ENCODE data around the gene RGL2.
"Not testable (repeated sequence)": the region's sequence is repeated elsewhere in the genome, so short reads cannot be mapped to it uniquely, and the experiment has no call there.

Gene RGL2, protein sequence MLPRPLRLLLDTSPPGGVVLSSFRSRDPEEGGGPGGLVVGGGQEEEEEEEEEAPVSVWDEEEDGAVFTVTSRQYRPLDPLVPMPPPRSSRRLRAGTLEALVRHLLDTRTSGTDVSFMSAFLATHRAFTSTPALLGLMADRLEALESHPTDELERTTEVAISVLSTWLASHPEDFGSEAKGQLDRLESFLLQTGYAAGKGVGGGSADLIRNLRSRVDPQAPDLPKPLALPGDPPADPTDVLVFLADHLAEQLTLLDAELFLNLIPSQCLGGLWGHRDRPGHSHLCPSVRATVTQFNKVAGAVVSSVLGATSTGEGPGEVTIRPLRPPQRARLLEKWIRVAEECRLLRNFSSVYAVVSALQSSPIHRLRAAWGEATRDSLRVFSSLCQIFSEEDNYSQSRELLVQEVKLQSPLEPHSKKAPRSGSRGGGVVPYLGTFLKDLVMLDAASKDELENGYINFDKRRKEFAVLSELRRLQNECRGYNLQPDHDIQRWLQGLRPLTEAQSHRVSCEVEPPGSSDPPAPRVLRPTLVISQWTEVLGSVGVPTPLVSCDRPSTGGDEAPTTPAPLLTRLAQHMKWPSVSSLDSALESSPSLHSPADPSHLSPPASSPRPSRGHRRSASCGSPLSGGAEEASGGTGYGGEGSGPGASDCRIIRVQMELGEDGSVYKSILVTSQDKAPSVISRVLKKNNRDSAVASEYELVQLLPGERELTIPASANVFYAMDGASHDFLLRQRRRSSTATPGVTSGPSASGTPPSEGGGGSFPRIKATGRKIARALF

DNA sequence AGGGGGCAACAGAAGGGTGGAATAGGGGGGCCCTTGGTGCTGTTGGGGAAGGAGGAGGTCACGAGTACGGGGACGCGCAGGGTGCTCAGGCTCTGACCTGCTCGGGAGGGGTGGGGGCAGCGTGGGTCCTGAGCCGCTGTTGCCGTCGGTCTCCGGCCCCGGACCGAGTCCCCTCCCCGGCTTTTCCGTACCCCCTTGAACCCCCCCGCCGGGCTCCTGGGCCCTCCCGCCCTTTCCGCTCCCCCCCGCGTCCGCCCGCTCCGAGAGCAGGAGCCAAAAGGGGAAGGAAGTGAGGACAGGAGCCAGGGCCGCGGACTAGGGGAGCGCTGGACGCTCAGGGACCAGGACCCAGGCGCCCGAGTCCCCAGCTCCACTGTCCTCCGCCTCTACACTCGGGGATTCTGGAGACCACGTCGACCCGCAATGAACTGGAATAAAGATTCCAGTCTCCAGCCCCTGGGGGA, at the start of gene RGL2:
RGL2 (minus strand) TSS at position 170 of the 464 bp plus-strand sequence. CDS start 332 bp downstream, outside the sequence.
- DNase-seq: no peak

DNA sequence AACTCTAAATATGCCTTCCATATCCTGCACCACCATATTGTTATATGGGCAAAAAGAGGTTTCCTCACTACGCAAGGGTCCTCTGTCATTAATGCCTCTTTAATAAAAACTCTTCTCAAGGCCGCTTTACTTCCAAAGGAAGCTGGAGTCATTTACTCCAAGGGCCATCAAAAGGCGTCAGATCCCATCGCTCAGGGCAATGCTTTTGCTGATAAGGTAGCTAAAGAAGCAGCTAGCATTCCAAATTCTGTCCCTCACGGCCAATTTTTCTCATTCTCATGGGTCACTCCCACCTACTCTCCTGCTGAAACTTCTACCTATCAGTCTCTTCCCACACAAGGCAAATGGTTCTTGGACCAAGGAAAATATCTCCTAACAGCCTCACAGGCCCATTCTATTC, 49.1 kb upstream of the RGL2 start:
- no peak for DNase-seq

DNA sequence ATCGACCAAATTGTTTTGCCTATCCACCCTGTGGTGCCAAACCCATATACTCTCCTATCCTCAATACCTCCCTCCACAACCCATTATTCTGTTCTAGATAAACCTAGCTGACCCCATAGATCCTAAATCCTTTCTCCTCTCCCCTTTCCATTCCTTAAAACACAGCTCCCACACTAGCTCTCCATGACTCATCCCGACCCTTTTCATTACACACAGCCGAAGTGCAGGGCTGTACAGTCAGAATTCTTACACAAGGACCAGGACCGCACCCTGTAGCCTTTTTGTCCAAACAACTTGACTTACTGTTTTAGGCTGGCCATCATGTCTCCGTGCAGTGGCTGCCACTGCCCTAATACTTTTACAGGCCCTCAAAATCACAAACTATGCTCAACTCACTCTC, 48.2 kb upstream of the RGL2 start:
- DNase-seq: not testable (repeated sequence)

DNA sequence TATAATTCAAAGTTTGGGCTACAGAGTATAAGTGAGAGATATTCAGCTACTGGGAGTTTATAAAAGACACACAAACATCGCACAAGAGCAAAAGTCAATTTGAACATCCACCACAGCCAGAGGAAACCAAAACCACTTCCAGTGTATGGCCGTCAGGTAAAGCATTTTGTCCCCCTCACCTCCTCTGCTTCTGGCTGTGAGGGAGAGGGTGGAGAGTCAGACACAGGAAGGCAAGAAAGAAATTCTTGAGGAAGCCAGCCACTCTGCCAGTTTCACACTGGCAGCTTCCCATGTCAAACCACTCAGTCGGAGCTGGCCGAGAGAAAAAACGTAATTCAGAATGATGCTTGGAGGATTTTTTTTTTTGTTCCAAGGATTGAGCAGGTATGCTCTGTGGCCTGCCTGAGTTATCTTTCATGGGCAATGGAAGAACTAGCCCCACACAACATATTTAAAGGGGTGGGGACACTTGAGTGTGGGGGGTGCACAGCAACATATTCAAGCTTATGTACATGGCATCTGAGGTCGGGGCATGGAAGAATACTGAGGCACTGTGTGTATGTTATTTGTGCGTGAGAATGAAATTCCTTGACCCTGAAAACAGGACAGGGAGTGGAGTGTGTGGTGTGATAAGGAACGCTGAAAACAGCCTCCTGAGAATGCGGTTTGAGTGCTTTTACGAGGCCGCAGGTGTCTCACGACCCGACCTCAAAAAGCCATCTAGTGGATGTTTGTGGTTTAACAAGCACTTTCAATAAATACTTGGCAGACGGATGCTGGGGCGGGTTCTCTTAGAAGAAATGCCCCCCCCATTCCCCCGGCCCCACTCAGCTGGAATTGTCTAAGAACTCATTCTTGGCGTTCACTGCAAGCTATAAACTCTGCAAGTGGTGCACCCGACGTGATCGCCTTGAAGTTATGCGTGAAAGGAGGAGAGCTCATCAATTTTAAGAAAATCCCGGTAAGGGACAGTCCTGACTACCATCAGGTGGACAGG, 46.3 kb upstream of the RGL2 start:
- peak; percentile 53 for DNase-seq

DNA sequence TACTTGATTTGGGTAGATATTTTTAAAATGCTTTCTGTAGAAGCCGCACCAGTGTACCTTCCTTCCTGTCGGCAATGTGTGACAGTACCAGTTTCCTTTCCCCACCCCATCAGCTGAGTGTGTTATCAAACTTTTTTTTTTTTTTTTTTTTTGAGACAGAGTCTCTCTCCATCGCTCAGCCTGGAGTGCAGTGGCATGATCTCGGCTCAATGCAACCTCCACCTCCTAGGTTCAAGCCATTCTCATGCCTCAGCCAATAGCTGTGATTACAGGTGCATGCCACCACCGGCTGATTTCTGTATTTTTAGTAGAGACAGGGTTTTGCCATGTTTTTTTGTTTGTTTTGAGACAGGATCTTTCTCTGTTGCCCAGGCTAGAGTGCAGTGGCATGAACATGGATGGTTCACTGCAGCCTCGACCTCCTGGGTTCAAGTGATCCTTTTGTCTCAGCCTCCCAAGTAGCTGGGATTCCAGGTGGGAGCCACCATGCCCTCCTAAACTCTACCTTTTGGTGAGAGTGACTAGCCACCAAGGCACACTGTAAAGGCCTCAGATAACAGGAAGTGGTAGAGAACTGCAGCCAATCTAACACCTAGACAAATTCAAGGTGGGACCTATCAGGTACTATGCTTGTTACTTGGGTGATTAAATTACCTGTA, 45.3 kb upstream of the RGL2 start:
- no peak for DNase-seq

DNA sequence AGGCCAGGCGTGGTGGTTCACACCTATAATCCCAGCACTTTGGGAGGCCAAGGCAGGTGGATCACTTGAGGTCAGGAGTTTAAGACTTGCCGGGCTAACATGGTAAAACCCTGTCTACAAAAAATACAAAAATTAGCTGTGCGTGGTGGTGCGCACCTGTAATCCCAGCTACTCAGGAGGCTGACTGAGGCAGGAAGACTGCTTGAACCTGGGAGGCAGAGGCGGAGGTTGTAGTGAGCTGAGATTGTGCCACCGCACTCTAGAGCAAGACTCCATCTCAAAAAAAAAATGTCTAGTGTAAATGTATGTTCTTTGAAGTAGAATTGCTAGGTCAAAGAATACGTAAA, 44.8 kb upstream of the RGL2 start:
- not testable (repeated sequence) for DNase-seq

DNA sequence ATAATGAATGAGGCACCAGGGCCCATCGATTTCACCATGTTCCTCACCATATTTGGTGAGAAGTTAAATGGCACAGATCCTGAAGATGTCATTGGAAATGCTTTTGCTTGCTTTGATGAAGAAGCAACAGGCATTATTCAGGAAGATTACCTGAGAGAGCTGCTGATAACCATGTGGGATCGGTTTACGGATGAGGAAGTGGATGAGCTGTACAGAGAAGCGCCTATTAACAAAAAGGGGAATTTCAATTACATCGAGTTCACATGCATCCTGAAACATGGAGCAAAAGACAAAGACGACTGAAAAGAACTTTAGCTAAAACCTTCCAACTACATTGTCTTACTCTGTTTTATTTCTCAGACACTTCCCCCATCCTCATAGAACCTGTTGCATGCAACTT, 40.5 kb upstream of the RGL2 start:
- no peak for DNase-seq

DNA sequence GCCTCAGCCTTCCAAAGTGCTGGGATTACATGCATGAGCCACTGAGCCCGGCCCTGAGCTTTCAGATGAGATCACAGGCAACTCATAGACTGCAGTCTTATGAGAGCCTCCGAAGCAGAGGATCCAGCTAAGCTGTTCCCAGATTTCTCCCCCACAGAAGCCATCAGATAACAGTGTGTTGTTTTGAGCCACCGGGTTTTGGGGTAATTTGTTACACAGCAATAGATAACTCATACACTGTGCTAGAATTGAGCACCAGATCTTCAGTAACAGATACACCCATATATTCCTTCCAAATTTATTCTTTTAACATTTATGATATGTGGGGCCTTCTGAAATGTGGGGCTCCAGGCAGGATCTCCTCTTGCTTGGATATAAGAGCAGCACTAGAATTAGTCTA, 37.8 kb upstream of the RGL2 start:
- no peak for DNase-seq

DNA sequence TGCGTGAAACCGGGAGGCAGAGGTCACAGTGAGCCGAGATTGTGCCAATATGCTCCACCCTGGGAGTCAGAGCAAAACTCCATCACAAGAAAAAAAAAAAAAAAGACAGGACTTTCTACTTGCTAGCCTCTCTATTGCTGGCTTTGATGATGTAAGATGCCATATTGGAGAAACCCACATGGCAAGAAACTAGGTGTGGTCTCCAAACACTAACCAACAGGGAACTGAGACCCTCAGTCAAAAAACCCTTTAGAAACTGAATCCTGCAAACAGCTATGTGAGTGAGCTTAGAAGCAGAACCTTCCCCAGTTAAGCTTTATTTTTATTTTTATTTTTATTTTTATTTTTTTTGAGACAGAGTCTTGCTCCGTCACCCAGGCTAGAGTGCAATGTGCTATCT, 37.2 kb upstream of the RGL2 start:
- DNase-seq: no peak

DNA sequence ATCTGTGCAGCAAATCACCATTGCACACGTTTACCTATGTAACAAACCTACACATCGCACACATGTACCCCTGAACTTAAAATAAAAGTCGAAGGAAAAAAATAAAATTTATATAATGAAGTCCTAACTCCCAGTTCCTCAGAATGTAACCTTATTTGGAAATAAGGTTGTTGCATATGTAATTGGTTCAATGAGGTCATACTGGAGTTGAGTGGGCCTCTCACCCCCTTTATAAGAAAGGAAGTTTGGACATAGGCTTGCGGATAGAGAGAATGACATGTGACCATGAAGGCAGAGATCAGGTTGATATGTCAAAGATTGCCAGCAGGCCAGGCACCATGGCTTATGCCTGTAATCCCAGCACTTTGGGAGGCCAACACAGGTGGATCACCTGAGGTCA, 34.9 kb upstream of the RGL2 start:
- no peak for DNase-seq

DNA sequence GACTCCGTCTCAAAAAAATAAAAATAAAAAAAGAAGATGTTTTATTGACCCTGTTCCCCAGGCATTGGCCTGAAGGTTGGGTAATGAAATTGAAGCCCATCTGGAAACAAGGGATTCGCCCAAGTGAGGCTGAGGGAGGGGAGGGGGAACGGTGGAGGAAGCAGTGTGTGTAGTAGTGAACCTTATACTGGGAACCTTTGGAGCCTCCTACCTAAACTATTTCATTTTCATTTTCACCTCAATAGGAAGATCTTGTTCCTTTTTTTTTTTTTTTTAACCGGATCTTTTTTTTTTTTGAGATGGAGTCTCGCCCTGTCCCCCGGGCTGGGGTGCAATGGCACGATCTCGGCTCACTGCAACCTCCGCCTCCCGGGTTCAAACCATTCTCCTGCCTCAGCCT, 32.0 kb upstream of the RGL2 start:
- no peak for DNase-seq

DNA sequence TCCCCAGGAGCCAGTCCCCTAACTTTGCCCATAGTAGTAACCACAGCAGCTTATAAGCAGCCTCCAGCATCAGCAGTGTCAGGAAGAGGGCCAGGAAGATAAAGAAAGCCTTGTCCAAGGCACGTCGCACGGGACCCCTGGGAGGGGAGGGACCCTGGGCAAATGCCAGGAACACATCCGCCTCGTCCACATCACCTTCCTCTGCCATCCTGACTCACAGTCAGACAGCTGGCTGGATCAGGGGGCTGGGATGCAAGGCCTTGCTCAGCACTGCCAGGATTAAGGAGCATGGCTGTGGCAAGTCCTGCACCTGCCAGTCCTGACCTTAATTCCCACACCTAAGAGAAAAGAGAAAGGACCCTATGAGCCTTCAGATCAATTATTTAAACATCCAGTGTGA, 30.3 kb upstream of the RGL2 start:
- no peak for DNase-seq

DNA sequence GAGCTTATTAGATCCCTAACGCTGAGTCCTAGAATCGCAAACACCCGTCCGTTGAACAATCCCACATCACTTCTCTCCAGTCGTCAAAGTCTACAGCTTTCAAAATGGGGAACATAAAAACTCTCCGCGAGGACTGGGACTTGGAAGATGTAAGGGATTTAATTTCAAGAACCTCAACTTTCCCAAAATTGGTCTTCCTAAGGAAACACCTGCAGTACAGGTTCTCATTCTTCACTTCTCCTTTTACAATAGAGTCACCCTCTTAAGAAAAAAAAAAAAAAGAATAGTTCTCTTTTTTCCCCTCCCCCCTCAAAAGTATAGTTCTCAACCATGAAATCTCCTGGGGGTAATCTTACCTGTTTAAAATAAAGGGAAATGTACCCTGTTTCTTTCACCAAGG, 25.4 kb upstream of the RGL2 start:
- no peak for DNase-seq

DNA sequence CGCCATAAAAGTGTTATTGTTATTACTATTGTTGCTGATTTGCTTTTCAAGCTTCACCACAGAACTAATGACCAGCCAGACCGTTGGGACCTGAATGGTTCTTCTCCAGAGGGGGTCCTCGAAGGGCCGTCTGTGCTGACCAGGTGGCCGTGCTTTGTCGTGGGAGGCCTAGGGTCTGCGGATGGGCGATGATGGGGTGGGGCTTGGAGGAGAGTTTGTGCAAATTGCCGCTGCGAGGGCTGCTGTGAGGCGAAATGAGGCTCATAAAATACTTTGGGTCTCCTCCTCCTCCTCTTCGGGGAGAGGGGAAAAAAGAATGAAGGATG, 24.8 kb upstream of the RGL2 start:
- no peak for DNase-seq

DNA sequence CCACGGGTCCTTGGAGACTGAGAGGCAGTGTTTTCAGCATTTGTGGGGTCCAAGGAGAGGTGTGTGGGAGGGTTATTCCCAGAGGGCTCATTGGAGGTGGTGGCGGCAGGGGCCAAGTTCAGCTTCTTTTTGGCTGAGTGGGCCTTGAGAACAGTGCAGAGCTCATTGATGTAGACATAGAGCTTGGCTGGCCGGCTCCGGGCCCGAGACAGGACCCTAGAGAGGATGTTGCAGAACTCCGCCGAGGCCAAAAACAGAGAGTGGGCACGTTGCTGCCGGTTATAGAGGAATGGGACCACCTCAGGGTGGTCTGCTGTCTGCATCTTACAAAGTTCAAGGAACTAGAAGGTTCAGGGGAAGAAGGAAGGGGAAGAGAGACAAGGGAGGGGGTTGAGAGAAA, 22.5 kb upstream of the RGL2 start:
- DNase-seq: no peak

DNA sequence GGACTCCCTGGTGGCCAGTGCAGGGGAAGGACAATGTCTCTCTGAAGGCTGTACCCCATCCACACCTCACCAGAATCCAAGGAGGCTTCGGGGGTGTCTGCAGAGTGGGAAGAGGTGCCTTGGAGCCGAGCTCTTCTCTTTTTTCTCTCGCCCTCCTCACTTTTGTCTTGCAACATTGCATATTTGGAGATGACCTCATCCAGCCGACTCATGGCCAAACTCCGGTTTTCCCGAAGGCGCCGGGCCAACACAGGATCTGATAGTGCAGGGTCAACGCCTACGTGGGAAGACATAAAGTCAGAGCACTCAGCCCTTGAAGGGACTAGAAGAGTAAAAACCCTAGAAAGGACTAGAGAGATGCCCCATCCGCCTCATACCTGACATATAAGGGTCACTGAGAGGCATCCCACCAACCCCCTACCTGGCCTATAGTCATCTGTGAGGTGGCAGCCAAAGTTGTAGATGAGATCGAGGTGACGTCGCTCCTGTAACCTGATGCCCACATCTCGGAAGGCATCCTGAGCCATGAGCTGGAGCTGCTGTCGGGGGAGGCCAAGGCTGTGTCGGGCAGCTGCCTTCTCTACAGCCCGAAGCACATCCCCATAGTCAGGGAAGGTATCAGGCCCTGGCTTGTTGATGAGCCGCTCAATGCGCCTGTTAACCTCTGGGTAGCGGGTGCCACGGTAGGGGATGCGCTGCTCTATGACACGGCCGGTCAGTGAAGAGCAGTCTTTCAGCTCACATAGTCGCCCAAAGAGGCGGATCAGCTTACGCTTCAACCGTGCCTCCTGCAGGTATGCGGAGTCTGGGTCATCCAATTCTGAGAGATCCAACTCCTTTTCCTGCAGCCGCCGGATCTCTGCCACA, 21.8 kb upstream of the RGL2 start:
- DNase-seq: peak; percentile 69

DNA sequence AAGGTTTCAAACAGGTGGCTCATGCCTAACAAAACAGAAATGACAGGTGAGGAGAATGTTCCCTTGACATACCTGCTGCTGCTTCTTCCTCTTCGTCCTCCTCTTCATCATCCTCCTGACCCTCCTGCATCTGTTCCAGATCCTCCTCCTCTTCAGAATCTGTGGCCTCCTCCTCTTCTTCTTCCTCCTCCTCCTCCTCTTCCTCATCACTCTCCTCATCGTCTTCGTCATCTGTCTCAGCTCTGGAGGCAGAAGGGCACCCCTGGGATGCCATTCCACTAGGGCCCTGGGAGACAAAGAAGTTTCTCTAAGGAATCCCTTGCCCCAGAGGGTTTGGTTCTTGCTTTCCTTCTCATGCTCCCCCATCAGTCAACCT, 21.2 kb upstream of the RGL2 start:
- no peak for DNase-seq

DNA sequence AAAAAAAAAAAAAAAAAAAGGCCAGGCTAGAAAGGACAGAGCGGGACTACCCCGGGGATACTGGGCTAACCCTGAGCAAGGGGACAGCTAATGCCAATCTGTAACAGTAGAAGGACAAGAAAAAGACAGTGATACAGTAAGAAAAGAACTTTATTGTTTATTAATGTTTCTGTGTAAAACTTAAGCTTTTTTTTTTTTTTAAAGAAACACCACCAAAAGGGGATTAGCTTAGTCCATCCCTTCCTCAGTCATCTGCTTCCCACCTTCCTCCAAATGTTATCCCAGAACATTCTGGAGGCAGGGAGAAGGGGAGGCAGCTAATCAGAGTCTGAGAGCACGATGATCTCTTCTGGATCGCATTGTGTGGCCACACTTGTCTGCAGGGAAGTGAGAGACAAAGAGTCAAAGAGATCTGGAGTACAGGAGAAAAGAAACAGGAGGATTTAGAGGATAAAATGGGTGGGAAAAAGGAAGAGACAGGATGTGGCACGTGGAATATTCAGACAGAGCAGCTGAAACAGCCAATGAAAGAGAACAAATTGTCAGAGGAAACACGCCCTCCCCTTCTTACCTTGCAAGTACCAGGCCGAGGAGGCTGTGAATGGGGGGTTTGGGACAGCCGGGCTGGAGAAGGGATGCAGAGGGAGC, 19.8 kb upstream of the RGL2 start:
- no peak for DNase-seq

DNA sequence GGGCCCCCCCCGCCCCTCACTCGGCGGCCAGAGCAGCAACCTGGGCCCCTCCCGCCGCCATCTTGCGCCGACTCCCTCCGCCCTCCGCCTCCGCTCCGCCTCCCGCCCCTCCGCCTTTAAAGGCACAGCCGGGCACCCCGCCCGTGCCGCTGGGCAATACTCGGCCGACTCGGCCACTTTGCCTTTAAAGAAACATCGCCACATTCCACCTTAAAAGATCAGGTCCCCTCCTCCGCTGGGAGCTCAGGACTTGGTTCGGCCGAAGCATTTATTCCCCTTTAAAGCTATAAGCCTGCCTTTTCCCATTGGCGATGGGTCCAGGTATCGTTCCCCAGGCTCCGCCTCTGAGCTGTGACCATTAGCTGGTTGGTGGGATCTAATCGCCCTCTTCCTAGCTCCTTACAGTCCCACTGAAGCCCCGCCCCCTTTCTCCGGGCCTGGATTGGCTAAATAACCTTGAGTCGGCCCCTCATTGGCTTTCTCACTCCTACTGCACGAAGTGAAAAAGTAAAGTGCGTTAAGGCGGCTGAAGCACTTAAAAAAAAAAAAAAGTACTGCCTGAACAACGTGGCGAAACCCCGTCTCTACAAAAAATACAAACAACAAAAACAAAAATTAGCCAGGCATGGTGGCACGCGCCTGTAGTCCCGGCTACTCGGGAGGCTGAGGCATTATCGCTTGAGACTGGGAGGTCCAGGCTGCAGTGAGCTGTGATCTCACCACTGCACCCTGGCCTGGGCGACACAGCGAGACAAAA, 19.1 kb upstream of the RGL2 start, which contains the start of gene ZBTB22:
ZBTB22 (minus strand) TSS at position 76 of the 757 bp plus-strand sequence. CDS start 828 bp downstream, outside the sequence.
- peak; percentile 96 for DNase-seq

DNA sequence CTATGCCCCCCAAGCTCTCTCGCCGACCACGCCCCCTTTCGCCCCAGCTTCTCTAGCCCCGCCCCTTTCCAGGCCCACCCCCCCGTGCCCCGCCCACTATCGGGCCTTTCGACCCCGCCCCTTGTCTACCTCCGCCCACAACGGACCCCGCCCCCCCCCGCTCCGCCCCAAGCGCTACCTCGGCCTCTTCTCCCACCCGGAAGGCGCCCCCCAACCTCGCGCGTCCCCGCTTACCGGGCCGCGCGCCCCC, 18.6 kb upstream of the RGL2 start:
- DNase-seq: no peak

Measured in kidney glomerular epithelial cell (primary cell).